ENCODE data around the gene LHPP. TPM values are rescaled to one million over a fixed set of nuclear protein-coding genes. Genes with fewer than 3 reads are reported as not detected.

LHPP gene
- total and polyA plus RNA-seq, 10 of the 15 experiments (the other 5 are each of a cell fraction or from before 2014, with no cell fraction given), result 0.79 to 9.8 (median 6.7) TPM

DNA sequence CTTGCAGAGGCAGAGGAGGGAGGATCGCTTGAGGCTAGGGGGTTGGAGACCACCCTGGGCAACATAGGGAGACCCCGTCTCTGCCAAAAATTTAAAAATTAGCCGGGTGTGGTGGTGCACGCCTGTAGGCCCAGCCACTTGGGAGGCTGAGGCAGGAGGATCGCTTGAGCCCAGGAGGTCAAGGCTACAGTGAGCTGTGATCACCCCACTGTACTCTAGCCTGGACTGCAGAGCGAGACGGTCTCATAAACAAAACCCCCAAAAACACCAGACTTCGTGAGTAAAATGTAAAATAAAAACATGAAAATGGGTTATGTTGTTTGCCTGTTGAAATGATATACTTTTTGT is 699 bp downstream of the LHPP start:
- DNase-seq (ENCODE audit: low read depth, low spot score) (no peak), ATAC-seq (no peak), FAIRE-seq (no peak)
- peak overlapping the region; percentile 88 for H2AFZ ChIP-seq (ENCODE audit: control insufficient read depth, low read depth, low read length)
- H3K79me2 ChIP-seq (ENCODE audit: control insufficient read depth, insufficient read depth, low read length), result no peaks in the 10 kb centered on the region
- BruUV-seq (replicated peaks), result no TSS peak
- 0 out of 2 replicates have a peak overlapping the region, but pooled peaks have one; percentile 4 for H3K27ac ChIP-seq (ENCODE audit: control insufficient read depth, insufficient read depth)
- H3K4me3 ChIP-seq, result peak overlapping the region; percentile 86
- H3K27me3 ChIP-seq (replicated peaks in 1 of 2; ENCODE audit: control insufficient read depth in 2 of 2, insufficient read depth in 2 of 2, low read length in 1 of 2), result no peaks in the 10 kb centered on the region
- ChIA-PET RAD21 (ENCODE audit: unreplicated experiment) (no interaction called here), CTCF (interaction anchor here (0.8 to 1.2 kb wide), 3 partner anchors 11 to 279 kb away, joined by 3 read pairs; no protein-coding TSS in a partner anchor), POLR2A (no interaction called here), SMC1A (ENCODE audit: uncharacterized antibody, unreplicated experiment) (no interaction called here)
- H3K4me2 ChIP-seq (ENCODE audit: control insufficient read depth, insufficient read depth), result peak overlapping the region; percentile 80
- H3K36me3 ChIP-seq (ENCODE audit: control insufficient read depth in 2 of 2, insufficient read depth in 2 of 2, low read length in 1 of 2), result no peaks in the 10 kb centered on the region
- TF ChIP-seq RAD51 (IDR thresholded peaks at IDR 0.05) (no peak), BMI1 (IDR thresholded peaks at IDR 0.05; ENCODE audit: borderline replicate concordance) (no peak), KLF5 (IDR thresholded peaks at IDR 0.05; ENCODE audit: partially characterized antibody) (no peak), YY1 (IDR thresholded peaks at IDR 0.05; ENCODE audit: low read depth, low read length) (no peak), DPF2 (IDR thresholded peaks at IDR 0.05) (no peak), EED (IDR thresholded peaks at IDR 0.05; ENCODE audit: low read depth) (no peak), CHD2 (IDR thresholded peaks at IDR 0.05; ENCODE audit: borderline replicate concordance, low read depth, low read length) (no peak), FOXK2 (IDR thresholded peaks at IDR 0.05) (no peak), POLR2AphosphoS5 (IDR thresholded peaks at IDR 0.05; ENCODE audit: low read length) (no peak), FOS (IDR thresholded peaks at IDR 0.05; ENCODE audit: borderline replicate concordance, extremely low read depth, insufficient read length) (no peak), ZNF207 (IDR thresholded peaks at IDR 0.05; ENCODE audit: borderline replicate concordance) (no peak), KDM1A (IDR thresholded peaks at IDR 0.05; ENCODE audit: borderline replicate concordance) (no peak), MEF2A (IDR thresholded peaks at IDR 0.05; ENCODE audit: insufficient read depth, low read depth, low read length) (no peak), PAX8 (IDR thresholded peaks at IDR 0.05) (no peak)
- TF ChIP-seq, protein P1, sequence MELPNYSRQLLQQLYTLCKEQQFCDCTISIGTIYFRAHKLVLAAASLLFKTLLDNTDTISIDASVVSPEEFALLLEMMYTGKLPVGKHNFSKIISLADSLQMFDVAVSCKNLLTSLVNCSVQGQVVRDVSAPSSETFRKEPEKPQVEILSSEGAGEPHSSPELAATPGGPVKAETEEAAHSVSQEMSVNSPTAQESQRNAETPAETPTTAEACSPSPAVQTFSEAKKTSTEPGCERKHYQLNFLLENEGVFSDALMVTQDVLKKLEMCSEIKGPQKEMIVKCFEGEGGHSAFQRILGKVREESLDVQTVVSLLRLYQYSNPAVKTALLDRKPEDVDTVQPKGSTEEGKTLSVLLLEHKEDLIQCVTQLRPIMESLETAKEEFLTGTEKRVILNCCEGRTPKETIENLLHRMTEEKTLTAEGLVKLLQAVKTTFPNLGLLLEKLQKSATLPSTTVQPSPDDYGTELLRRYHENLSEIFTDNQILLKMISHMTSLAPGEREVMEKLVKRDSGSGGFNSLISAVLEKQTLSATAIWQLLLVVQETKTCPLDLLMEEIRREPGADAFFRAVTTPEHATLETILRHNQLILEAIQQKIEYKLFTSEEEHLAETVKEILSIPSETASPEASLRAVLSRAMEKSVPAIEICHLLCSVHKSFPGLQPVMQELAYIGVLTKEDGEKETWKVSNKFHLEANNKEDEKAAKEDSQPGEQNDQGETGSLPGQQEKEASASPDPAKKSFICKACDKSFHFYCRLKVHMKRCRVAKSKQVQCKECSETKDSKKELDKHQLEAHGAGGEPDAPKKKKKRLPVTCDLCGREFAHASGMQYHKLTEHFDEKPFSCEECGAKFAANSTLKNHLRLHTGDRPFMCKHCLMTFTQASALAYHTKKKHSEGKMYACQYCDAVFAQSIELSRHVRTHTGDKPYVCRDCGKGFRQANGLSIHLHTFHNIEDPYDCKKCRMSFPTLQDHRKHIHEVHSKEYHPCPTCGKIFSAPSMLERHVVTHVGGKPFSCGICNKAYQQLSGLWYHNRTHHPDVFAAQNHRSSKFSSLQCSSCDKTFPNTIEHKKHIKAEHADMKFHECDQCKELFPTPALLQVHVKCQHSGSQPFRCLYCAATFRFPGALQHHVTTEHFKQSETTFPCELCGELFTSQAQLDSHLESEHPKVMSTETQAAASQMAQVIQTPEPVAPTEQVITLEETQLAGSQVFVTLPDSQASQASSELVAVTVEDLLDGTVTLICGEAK (IDR thresholded peaks at IDR 0.05; ENCODE audit: borderline replicate concordance), result 0 out of 2 replicates have a peak, but pooled peaks have one; percentile 17
- TF ChIP-seq, protein P2, sequence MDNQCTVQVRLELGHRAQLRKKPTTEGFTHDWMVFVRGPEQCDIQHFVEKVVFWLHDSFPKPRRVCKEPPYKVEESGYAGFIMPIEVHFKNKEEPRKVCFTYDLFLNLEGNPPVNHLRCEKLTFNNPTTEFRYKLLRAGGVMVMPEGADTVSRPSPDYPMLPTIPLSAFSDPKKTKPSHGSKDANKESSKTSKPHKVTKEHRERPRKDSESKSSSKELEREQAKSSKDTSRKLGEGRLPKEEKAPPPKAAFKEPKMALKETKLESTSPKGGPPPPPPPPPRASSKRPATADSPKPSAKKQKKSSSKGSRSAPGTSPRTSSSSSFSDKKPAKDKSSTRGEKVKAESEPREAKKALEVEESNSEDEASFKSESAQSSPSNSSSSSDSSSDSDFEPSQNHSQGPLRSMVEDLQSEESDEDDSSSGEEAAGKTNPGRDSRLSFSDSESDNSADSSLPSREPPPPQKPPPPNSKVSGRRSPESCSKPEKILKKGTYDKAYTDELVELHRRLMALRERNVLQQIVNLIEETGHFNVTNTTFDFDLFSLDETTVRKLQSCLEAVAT (IDR thresholded peaks at IDR 0.05), result peak; percentile 75
- TF ChIP-seq, protein P3, sequence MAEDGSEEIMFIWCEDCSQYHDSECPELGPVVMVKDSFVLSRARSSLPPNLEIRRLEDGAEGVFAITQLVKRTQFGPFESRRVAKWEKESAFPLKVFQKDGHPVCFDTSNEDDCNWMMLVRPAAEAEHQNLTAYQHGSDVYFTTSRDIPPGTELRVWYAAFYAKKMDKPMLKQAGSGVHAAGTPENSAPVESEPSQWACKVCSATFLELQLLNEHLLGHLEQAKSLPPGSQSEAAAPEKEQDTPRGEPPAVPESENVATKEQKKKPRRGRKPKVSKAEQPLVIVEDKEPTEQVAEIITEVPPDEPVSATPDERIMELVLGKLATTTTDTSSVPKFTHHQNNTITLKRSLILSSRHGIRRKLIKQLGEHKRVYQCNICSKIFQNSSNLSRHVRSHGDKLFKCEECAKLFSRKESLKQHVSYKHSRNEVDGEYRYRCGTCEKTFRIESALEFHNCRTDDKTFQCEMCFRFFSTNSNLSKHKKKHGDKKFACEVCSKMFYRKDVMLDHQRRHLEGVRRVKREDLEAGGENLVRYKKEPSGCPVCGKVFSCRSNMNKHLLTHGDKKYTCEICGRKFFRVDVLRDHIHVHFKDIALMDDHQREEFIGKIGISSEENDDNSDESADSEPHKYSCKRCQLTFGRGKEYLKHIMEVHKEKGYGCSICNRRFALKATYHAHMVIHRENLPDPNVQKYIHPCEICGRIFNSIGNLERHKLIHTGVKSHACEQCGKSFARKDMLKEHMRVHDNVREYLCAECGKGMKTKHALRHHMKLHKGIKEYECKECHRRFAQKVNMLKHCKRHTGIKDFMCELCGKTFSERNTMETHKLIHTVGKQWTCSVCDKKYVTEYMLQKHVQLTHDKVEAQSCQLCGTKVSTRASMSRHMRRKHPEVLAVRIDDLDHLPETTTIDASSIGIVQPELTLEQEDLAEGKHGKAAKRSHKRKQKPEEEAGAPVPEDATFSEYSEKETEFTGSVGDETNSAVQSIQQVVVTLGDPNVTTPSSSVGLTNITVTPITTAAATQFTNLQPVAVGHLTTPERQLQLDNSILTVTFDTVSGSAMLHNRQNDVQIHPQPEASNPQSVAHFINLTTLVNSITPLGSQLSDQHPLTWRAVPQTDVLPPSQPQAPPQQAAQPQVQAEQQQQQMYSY (CRISPR knock-in tag; IDR thresholded peaks at IDR 0.05), result no peak
- H3K4me1 ChIP-seq (ENCODE audit: control insufficient read depth, insufficient read depth, low read length), result peaks cover 18% of the 10 kb centered on the region
- in situ Hi-C loops (cut with MboI) (no loop called here), intact Hi-C loops (cut with micrococcal nuclease; ENCODE audit: unreplicated experiment) (no loop called here)
- H3K9me3 ChIP-seq (replicated peaks; ENCODE audit: control insufficient read depth, insufficient read depth, low read length), result no peaks in the 10 kb centered on the region
- peak overlapping the region; percentile 24; the same call in 1 of the 2 replicates for H3K9ac ChIP-seq (ENCODE audit: control insufficient read depth, insufficient read depth, low read length)
- H4K20me1 ChIP-seq (ENCODE audit: control insufficient read depth, insufficient read depth), result no peaks in the 10 kb centered on the region
- WGBS (ENCODE audit: insufficient coverage, insufficient replicate concordance, low lambda C conversion rate, missing lambda C conversion rate), result 73% methylated on average over 8 of the region's 8 CpGs
